Measurements from ENCODE around the gene AGAP2. TPM values are rescaled to one million over a fixed set of nuclear protein-coding genes. Genes with fewer than 3 reads are reported as not detected.
A peak's percentile ranks its signal among the peaks of the same experiment; 100 is the strongest.

AGAP2 gene
- total and polyA plus RNA-seq, 9 of the 15 experiments (the other 6 are each of a cell fraction or from before 2014, with no cell fraction given) = 0.04 to 0.77 (median 0.28) TPM; not detected in 1

DNA sequence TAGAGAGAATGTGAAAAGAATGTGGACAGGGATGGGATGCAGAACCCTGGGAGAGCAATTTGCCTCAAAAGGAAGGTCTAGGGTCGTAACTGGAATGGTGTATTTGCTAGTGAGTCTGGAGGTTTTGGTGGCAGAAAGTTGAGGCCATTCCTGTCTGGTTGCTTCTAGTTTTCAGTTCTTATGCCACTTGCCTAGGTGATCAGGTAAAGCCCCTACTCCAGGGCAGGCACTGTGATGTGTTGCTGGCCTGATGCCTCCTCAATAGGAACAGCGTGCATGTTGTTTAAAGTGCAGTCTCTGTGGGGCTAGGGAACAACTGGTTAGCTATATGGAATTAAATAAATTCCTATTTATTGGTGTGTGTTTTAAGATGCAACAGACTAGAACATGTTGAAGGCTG lies 38.2 kb downstream of the AGAP2 start:
- no peak overlapping the region for H2AFZ ChIP-seq (ENCODE audit: low read depth, low read length)
- no peaks in the 10 kb centered on the region for H3K4me1 ChIP-seq (replicated peaks in 1 of 2; ENCODE audit: control insufficient read depth in 2 of 2, insufficient read depth in 2 of 2, low read length in 2 of 2)
- no TSS peak for BruUV-seq (replicated peaks)
- peak; percentile 36; the same call in 1 of the 3 replicates for ATAC-seq
- POLR2A ChIA-PET = interaction anchor here (0.6 kb wide), 1 partner anchor 17 kb away, joined by 3 read pairs; no protein-coding TSS in a partner anchor
- no peaks in the 10 kb centered on the region for H3K27me3 ChIP-seq (ENCODE audit: control insufficient read depth in 2 of 2, insufficient read depth in 2 of 2, low read length in 2 of 2)
- no peak overlapping the region for H3K4me3 ChIP-seq
- no peaks in the 10 kb centered on the region for H3K9me1 ChIP-seq (ENCODE audit: control insufficient read depth, insufficient read depth, low read length)
- no peak overlapping the region for H3K9ac ChIP-seq (ENCODE audit: insufficient read depth in 1 of 2, low read depth in 2 of 2, low read length in 2 of 2)
- peaks cover 5% of the 10 kb centered on the region; the same call in 1 of the 2 replicates for H3K9me3 ChIP-seq (replicated peaks; ENCODE audit: control insufficient read depth, insufficient read depth, low read depth, low read length)
- intact Hi-C loops (cut with micrococcal nuclease) = no loop called here
- H3K79me2 ChIP-seq (ENCODE audit: control insufficient read depth, insufficient read depth, low read length) = no peaks in the 10 kb centered on the region
- no peak for DNase-seq (ENCODE audit: extremely low read depth in 1 of 4, low spot score in 3 of 4)
- H4K20me1 ChIP-seq (replicated peaks; ENCODE audit: control insufficient read depth, insufficient read depth, low read length) = no peaks in the 10 kb centered on the region
- H3K27ac ChIP-seq (ENCODE audit: extremely low read depth, low read depth, low read length) = no peak overlapping the region
- FAIRE-seq = no peak
- CTCF ChIA-PET (ENCODE audit: low intra/inter-chr PET ratio) = no interaction called here
- no peak for TF ChIP-seq RAD21 (CRISPR knock-in tag; conservative IDR thresholded peaks at IDR 0.05 in 1 of 2, IDR thresholded peaks at IDR 0.05 in 1 of 2)
- TF ChIP-seq, protein P1, sequence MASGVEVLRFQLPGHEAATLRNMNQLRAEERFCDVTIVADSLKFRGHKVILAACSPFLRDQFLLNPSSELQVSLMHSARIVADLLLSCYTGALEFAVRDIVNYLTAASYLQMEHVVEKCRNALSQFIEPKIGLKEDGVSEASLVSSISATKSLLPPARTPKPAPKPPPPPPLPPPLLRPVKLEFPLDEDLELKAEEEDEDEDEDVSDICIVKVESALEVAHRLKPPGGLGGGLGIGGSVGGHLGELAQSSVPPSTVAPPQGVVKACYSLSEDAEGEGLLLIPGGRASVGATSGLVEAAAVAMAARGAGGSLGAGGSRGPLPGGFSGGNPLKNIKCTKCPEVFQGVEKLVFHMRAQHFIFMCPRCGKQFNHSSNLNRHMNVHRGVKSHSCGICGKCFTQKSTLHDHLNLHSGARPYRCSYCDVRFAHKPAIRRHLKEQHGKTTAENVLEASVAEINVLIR (CRISPR knock-in tag; IDR thresholded peaks at IDR 0.05) = no peak
- TF ChIP-seq ZNF174 (CRISPR knock-in tag; IDR thresholded peaks at IDR 0.05) = no peak
- no peak for TF ChIP-seq SIRT6 (IDR thresholded peaks at IDR 0.05; ENCODE audit: low read depth, low read length)
- TF ChIP-seq POLR2H (tag; IDR thresholded peaks at IDR 0.05; ENCODE audit: low read depth) = no peak
- TF ChIP-seq DACH1 (IDR thresholded peaks at IDR 0.05; ENCODE audit: partially characterized antibody) = no peak
- no peak for TF ChIP-seq XRCC4 (IDR thresholded peaks at IDR 0.05; ENCODE audit: extremely low read depth, insufficient read depth, insufficient read length)
- TF ChIP-seq E2F3 (CRISPR knock-in tag; IDR thresholded peaks at IDR 0.05) = no peak
- TF ChIP-seq TAF1 (IDR thresholded peaks at IDR 0.05; ENCODE audit: control insufficient read depth, extremely low read depth, insufficient read depth, low read length, severe bottlenecking) = no peak
- TF ChIP-seq BCL6 (CRISPR knock-in tag; IDR thresholded peaks at IDR 0.05) = no peak
- no peak for TF ChIP-seq MCM3 (IDR thresholded peaks at IDR 0.05)
- no peak overlapping the region for H3K4me2 ChIP-seq (ENCODE audit: insufficient read depth, low read length)
- in situ Hi-C loops (cut with MboI) = no loop called here
- H3K36me3 ChIP-seq (ENCODE audit: control insufficient read depth, insufficient read depth, low read length) = peaks cover 40% of the 10 kb centered on the region
- 88% methylated on average over 2 of the region's 2 CpGs for WGBS (ENCODE audit: insufficient coverage, low coverage, missing lambda C conversion rate)
